GM19467 (cell line): ENCODE measurements around the gene CENPF.

Experiments used
- ATAC-seq: cut with Tn5 transposase; IDR thresholded peaks from one replicate; pipeline ENCODE4 v1.9.1; 2021; ENCODE audit warnings: mild to moderate bottlenecking, moderate library complexity; ENCODE audit not compliant: unreplicated experiment

CENPF gene

DNA sequence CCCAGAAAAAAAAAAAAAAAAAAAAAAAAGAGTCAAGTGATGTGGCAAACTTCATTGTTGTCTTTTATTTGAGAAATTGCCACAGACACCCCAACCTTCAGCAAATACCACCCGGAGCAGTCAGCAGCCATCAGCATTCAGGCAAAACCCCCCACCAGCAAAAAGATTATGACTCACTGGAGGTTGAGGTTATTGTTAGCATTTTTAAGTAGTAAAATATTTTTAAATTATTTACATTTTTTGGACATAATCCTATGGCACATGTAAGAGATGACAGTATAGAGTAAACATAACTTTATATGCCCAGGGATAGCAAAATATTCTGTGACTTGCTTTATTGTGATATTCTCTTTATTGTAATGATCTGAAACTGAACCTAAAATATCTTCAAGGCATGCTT is 95.6 kb downstream of the CENPF start:
- no peak for ATAC-seq

DNA sequence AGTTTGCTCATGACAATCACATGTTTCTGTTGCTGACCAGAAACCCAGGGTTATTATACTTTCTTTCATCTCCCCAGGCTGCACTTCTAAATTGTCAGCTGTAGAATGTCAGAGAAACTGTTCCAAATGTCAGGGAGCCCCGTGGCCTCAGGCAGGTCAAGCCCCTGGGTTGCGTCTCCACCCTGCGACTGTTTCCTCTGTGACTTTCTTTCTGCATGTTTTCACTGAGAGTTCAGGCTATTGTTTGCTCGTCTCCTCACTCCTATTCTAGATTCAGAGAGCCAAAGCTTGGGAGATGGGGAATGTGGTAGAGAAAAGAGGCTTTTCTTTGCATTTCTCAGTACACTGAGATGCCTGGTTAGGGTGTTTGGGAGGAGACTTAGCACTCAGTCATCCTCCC is 97.4 kb downstream of the CENPF start:
- ATAC-seq, result no peak

DNA sequence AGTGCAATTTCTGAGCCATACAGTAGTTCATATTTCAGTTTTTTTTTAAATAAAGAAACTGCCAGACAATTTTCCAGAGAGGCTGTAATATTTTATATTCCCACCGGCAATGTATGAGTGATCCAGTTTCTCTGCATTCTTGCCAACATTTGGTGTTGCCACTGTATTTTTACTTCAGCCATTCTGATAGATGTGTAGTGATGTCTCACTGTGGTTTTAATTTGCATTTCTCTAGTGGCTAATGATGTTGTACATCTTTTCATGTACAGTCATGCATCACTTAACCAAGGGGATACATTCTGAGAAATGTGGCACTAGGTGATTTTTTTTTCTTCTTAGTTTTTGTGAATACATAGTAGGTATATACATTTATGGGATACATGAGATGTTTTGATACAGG is 99.6 kb downstream of the CENPF start:
- ATAC-seq, result no peak

DNA sequence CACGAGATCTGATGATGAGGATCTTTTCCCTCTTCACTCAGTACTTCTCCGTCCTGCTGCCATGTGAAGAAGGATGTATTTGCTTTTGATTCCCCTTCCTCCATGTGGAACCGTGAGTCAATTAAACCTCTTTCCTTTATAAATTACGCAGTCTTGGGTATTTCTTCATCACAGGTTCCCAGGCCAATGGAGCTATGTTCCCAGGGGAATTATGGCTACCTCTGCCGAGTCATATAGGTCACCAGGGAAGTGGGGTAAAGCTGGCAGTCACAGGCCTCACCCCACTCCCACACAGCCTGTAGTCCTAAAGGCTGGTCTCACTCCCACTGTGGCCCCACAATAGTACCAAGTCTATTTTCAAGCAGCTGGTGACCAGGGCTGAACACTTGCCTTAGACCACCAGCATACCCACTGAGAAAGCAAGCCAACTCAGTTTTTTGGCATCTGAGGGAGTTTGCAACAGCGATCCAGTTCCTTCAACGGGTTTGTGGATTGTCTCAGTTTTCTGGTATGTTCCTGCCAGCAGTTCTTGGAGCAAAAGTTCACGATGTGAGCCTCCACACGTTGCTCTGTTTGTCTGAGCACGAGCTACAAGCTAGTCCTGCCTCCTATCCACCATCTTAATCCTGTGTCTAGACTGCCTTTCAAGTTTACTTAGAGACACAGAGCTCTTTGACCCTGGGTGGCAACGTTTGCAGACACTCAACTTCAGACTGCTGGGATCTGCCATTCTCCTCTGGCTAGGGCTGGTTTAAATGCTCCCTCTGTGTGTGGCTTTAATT is 104.5 kb downstream of the CENPF start:
- no peak for ATAC-seq

DNA sequence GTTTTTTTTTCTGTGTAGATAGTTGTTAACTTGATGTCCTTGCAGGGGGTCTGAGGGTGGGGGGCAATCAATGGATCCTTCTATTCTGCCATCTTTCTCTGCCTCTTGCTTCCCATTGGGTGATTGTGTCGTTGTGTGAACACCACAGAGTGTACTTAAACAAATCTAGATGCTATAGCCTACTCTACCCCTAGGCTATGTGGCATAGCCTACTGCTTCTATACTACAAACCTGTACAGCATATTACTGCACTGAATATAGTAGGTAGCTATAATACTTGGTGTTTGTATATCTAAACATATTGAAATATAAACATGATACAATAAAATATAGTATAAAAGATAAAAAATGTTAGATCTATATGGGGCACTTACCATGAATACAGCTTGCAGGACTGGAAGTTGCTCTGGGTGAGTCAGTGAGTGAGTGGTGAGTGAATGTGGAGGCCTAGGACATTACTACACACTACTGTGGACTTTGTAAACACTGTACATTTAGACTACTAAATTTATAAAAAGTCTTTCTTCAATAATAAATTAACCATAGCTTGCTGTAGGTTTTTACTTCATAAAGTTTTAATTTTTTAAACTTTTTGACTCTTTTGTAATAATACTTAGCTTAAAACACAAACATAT is 105.4 kb downstream of the CENPF start:
- ATAC-seq, result no peak

DNA sequence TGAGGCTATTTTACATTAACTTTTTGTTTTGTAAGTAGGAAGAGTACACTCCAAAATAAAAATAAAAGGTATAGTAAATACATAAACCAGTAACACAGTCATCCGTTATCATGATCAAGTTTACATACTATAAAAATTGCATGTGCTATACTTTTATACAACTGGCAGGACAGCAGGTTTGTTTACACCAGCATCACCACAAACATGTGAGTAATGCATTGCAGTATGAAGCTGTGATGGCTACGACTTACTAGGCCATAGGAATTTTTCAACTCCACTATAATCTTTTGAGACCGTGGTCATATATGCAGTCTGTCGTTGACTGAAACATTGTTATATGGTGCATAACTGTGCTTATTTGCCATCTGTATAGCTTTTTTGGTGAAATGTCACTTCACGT is 106.2 kb downstream of the CENPF start:
- no peak for ATAC-seq

DNA sequence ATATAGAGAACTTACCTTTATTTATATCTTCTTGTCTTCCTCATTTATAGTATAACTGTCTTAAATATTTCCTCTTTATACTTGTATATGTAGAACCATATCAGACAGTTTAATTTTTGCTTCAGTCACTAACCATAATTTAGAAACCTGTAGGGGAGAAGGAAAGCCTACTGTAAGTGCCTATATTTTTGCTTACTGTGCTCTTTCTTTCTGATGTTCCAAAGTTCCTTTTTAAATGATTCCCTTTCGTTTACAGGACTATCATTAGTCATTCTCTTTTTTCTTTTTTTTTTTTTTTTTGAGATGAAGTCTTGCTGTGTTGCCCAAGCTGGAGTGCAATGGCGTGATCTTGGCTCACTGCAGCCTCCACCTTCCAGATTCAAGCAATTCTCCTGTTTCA is 109.7 kb downstream of the CENPF start:
- no peak for ATAC-seq
